ENCODE data around the gene GPR32.
"Not testable (repeated sequence)": the region's sequence is repeated elsewhere in the genome, so short reads cannot be mapped to it uniquely, and the experiment has no call there.

Gene GPR32

GRCh38 chr19:50803633-50804419 lies 33.6 kb downstream of the GPR32 start:
- no peak for DNase-seq (ENCODE audit: low spot score)

GRCh38 chr19:50804420-50805272 lies 34.4 kb downstream of the GPR32 start:
- peak; percentile 99 for DNase-seq (ENCODE audit: low spot score)

GRCh38 chr19:50808856-50809255 lies 38.6 kb downstream of the GPR32 start:
- no peak for DNase-seq (ENCODE audit: low spot score)

- not testable (repeated sequence) for DNase-seq (ENCODE audit: low spot score)
Measured at GRCh38 chr19:50811622-50812238, 41.5 kb downstream of the GPR32 start.

- no peak for DNase-seq (ENCODE audit: low spot score)
Measured at GRCh38 chr19:50812474-50812873, 42.2 kb downstream of the GPR32 start.

GRCh38 chr19:50814883-50815282 lies 44.6 kb downstream of the GPR32 start:
- no peak for DNase-seq (ENCODE audit: low spot score)

- DNase-seq (ENCODE audit: low spot score) = no peak
Measured at GRCh38 chr19:50815439-50815838, 45.2 kb downstream of the GPR32 start.

- DNase-seq (ENCODE audit: low spot score) = peak; percentile 25
Measured at GRCh38 chr19:50817941-50818858, 47.9 kb downstream of the GPR32 start.

GRCh38 chr19:50818859-50819472 lies 48.7 kb downstream of the GPR32 start:
- DNase-seq (ENCODE audit: low spot score) = no peak

- DNase-seq (ENCODE audit: low spot score) = no peak
Measured at GRCh38 chr19:50819636-50820035, 49.4 kb downstream of the GPR32 start.

GRCh38 chr19:50820086-50820485 lies 49.8 kb downstream of the GPR32 start:
- no peak for DNase-seq (ENCODE audit: low spot score)

- no peak for DNase-seq (ENCODE audit: low spot score)
Measured at GRCh38 chr19:50820549-50821247, 50.4 kb downstream of the GPR32 start.

GRCh38 chr19:50821248-50821612 lies 51.0 kb downstream of the GPR32 start:
- no peak for DNase-seq (ENCODE audit: low spot score)
